Kidney (tissue), 14 donors: ENCODE data around the gene CSNK1G3. TPM values are rescaled to one million over a fixed set of nuclear protein-coding genes. Genes with fewer than 3 reads are reported as not detected.

Source experiments
- DNase-seq, 5 donors: peaks; one replicate each; pipeline ENCODE4 v3.0.0-alpha.2; 2013 to 2020
- FAIRE-seq: peaks from 2 replicates; lab custom pipeline; 2012; peaks lifted over from hg19 to GRCh38; lab: Jason Lieb, UNC
- H3K27ac ChIP-seq, 2 donors: one replicate each; pipeline ENCODE4 v1.7.0; 2013; ENCODE audit warnings: low read depth in 2 of 2, low read length in 2 of 2, inconsistent platforms in 1 of 2
- H3K27me3 ChIP-seq: one replicate; pipeline ENCODE4 v1.7.1; 2013; ENCODE audit warnings: low read length, inconsistent platforms; ENCODE audit not compliant: control insufficient read depth, insufficient read depth
- H3K36me3 ChIP-seq, 3 donors: one replicate each; pipeline versions ENCODE4 v1.7.0 to v1.7.1; 2013; ENCODE audit warnings: low read length in 3 of 3, control low read depth in 1 of 3, inconsistent platforms in 1 of 3; ENCODE audit not compliant: insufficient read depth in 3 of 3, control insufficient read depth in 2 of 3
- H3K4me1 ChIP-seq, 3 donors: one replicate each; pipeline versions ENCODE4 v1.7.0 to v1.7.1; 2013; ENCODE audit warnings: low read length in 3 of 3, inconsistent platforms in 1 of 3, low read depth in 1 of 3; ENCODE audit not compliant: control insufficient read depth in 2 of 3, insufficient read depth in 2 of 3
- H3K4me3 ChIP-seq, 3 donors: one replicate each; pipeline versions ENCODE4 v1.7.0 to v1.8.1; 2013; ENCODE audit warnings: low read length in 3 of 3, control low read depth in 1 of 3, inconsistent platforms in 1 of 3
- H3K9ac ChIP-seq, 3 donors: one replicate each; pipeline versions ENCODE4 v1.7.0 to v1.7.1; 2013; ENCODE audit warnings: low read length in 3 of 3, control low read depth in 1 of 3, inconsistent platforms in 1 of 3
- H3K9me3 ChIP-seq, 3 donors: one replicate each; pipeline versions ENCODE4 v1.7.0 to v1.7.1; 2013; ENCODE audit warnings: low read length in 3 of 3, control low read depth in 1 of 3, inconsistent platforms in 1 of 3; ENCODE audit not compliant: control insufficient read depth in 2 of 3, insufficient read depth in 1 of 3
- intact Hi-C: fragments of 100-400 bp; cut with DNase I; formaldehyde crosslinking; loops from one replicate; pipeline ENCODE4 v1.11.1; 2022
- polyA plus RNA-seq: library from polyadenylated mRNA; stranded (reverse); fragments of 350-450 nt; fragmentation: Illumina TruSeq; extraction: RNeasy Lipid Tissue Mini Kit (QIAGEN cat#74804); gene quantifications from one replicate; pipeline ENCODE4 v1.2.3, GENCODE V29; 2014; ENCODE audit warnings: low read depth, low replicate concordance; ENCODE audit not compliant: insufficient read depth
- total RNA-seq: library from RNA; stranded (reverse); fragmentation: NEBNext Ultra II Directional; extraction: Animal tissue kit (Norgen Biotek cat#: 25700); gene quantifications from one replicate; pipeline ENCODE4 v1.2.1, GENCODE V29; 2021
- TF ChIP-seq, protein P1 (sequence below): IDR thresholded peaks from 3 replicates; pipeline ENCODE4 v1.5.1; 2012; ENCODE audit warnings: mild to moderate bottlenecking, moderate library complexity, borderline replicate concordance; ENCODE audit not compliant: insufficient read depth; ENCODE audit errors: extremely low read depth
- donor health status: control.
- donor health status: control.
- donor health status: control.
- donor health status: control.
- donor health status: control.
- donor health status: DM: yes; HTN: yes; CAD: no.
- donor health status: Normal renal cell carcinoma (clear cell type).

The CSNK1G3 gene
- total and polyA plus RNA-seq, 2 donors from 2014 or later = 8.1 to 39.1 TPM

DNA sequence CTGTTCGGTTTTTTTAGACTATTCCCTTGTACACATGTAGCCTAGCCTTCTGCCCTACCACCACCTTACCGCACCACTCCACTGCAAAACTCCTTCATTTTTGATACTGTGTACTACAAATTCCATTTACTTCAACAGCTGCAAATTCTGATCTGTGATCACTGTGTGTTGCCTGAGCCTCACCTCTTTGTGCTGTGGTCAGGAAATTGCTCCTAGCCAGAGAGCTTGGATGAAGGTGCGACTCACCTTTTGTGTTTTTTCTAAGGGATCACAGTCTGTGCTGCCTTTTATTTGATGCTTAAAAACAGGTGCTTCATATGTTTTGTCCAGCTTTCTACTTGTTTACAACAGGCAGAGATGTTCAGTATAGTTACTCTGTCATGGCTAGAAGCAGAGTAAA is 31.5 kb downstream of the CSNK1G3 start:
- Histone ChIP-seq H3K4me1 (peaks cover 0 to 2% (median 0%) of the 10 kb centered on the region in 3 donors), H3K27me3 (no peaks in the 10 kb centered on the region), H3K4me3 (no peak overlapping the region), H3K36me3 (no peaks in the 10 kb centered on the region), H3K27ac (no peak overlapping the region), H3K9ac (no peak overlapping the region), H3K9me3 (no peaks in the 10 kb centered on the region)
- FAIRE-seq (no peak), DNase-seq (no peak)
- TF ChIP-seq, protein P1, sequence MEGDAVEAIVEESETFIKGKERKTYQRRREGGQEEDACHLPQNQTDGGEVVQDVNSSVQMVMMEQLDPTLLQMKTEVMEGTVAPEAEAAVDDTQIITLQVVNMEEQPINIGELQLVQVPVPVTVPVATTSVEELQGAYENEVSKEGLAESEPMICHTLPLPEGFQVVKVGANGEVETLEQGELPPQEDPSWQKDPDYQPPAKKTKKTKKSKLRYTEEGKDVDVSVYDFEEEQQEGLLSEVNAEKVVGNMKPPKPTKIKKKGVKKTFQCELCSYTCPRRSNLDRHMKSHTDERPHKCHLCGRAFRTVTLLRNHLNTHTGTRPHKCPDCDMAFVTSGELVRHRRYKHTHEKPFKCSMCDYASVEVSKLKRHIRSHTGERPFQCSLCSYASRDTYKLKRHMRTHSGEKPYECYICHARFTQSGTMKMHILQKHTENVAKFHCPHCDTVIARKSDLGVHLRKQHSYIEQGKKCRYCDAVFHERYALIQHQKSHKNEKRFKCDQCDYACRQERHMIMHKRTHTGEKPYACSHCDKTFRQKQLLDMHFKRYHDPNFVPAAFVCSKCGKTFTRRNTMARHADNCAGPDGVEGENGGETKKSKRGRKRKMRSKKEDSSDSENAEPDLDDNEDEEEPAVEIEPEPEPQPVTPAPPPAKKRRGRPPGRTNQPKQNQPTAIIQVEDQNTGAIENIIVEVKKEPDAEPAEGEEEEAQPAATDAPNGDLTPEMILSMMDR = no peak
- intact Hi-C loops = no loop called here

DNA sequence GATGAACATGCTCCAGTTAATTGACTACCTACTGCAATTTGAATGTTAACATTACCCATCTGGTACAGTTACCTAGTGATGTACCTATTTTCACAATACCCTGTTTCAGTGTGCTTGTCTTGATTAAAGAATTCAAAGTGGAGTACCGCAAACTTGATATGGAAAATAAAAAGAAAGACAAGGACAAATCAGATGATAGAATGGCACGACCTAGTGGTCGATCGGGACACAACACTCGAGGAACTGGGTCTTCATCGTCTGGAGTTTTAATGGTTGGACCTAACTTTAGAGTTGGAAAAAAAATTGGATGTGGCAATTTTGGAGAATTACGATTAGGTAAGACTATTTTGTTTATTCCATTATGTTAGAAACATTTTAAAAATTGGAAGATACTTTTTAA is 33.5 kb downstream of the CSNK1G3 start:
- TF ChIP-seq, protein P1 = peak; percentile 29
- H3K4me1 ChIP-seq = peaks cover 0 to 5% (median 0%) of the 10 kb centered on the region in 3 donors
- FAIRE-seq = peak; percentile 74
- H3K27ac ChIP-seq = no peak overlapping the region
- intact Hi-C loops = no loop called here
- H3K9me3 ChIP-seq = no peaks in the 10 kb centered on the region
- H3K27me3 ChIP-seq = no peaks in the 10 kb centered on the region
- peak in 1 of 5 donors; percentile 31 for DNase-seq
- no peaks in the 10 kb centered on the region for H3K36me3 ChIP-seq
- no peak overlapping the region for H3K9ac ChIP-seq
- no peak overlapping the region for H3K4me3 ChIP-seq

DNA sequence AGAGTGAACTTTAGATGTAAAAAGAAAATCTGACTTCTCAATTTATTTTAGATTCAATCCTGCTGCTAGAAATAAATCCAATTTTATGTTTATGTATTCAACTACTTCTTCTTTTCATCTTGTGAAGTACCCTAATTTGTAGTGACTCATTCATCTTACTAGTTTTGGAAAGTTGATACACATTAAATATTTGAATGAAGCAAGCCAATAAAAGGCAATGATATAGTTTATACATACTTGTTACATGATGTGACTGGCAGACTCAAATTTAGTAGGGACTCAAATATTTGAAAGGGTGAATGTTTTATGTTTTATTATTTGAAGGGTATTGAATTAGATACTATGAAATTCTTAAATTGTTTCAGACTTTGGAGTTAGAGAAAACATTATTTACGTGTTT is 34.7 kb downstream of the CSNK1G3 start:
- Histone ChIP-seq H3K9me3 (no peaks in the 10 kb centered on the region), H3K36me3 (no peaks in the 10 kb centered on the region), H3K27ac (no peak overlapping the region), H3K4me3 (no peak overlapping the region), H3K9ac (no peak overlapping the region), H3K4me1 (peaks cover 0 to 5% (median 0%) of the 10 kb centered on the region in 3 donors), H3K27me3 (no peaks in the 10 kb centered on the region)
- FAIRE-seq = no peak
- intact Hi-C loops = no loop called here
- no peak for DNase-seq
- TF ChIP-seq, protein P1 = no peak

DNA sequence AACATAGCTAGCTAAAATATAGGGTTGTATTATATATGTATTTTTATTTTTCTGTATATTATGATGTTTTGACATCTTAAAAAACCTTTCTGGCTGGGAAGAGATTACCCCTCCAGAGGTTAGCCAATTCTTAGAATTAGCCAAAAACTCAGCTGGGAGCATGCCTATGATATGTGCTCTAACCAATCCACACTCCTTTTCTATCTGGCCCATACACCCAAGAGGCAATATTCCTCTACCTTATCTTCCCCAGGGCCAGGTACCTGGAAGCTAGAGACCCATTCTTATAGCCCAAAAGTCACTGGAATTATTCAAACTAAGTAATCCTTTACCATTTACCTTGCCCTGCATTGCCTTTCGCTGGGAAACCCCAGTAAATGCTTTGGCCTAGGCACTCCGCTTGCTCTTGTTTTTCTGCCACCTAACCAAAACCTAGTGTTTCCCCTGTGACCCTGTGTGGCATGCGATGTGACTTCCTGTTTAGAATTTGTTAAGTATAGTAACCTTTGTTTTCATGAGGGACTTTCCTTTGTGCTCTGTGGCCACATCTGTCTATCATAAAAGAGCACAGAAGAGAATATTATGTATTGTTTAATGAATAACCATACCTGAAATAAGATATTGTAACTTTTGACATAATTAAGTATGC is 37.4 kb downstream of the CSNK1G3 start:
- Histone ChIP-seq H3K36me3 (no peaks in the 10 kb centered on the region), H3K27ac (no peak overlapping the region), H3K9ac (no peak overlapping the region), H3K4me1 (peaks cover 0 to 3% (median 0%) of the 10 kb centered on the region in 3 donors), H3K4me3 (no peak overlapping the region), H3K9me3 (no peaks in the 10 kb centered on the region), H3K27me3 (no peaks in the 10 kb centered on the region)
- intact Hi-C loops = no loop called here
- no peak for DNase-seq
- TF ChIP-seq, protein P1 = no peak
- no peak for FAIRE-seq
